ENCODE results near the gene CNTN1. TPM values are rescaled to one million over a fixed set of nuclear protein-coding genes. Genes with fewer than 3 reads are reported as not detected.

The CNTN1 gene
- total RNA-seq, 2 donors from 2014 or later, result not detected

DNA sequence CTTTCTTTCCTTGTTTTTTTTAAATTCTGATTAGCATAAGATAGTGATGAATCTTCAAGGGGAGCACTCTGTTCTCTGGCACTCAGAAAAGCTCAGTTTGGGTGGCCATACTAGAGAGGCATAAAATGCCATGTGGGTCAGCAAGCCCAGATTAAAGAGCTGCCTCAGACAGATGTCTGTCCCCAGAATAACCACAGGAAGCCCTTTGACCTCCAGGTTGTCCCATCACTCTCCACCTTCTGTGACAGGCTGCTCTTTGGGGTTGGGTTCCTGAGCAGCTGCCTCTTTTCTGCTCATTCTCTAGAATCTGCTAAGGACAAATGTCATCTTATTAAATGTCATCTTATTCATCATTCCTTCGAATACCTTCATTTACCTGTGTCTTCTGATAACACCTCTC lies 399.9 kb downstream of the CNTN1 start:
- Mint-ChIP-seq H3K4me1 (ENCODE audit: low read depth in 2 of 2) (no peaks in the 10 kb centered on the region), H3K36me3 (peaks cover 5% of the 10 kb centered on the region), H3K4me3 (no peak overlapping the region), H3K27ac (no peak overlapping the region), H3K27me3 (no peaks in the 10 kb centered on the region), H3K9me3 (peaks cover 20% of the 10 kb centered on the region)
- no peak for DNase-seq (ENCODE audit: low spot score)
- no peak for ATAC-seq

DNA sequence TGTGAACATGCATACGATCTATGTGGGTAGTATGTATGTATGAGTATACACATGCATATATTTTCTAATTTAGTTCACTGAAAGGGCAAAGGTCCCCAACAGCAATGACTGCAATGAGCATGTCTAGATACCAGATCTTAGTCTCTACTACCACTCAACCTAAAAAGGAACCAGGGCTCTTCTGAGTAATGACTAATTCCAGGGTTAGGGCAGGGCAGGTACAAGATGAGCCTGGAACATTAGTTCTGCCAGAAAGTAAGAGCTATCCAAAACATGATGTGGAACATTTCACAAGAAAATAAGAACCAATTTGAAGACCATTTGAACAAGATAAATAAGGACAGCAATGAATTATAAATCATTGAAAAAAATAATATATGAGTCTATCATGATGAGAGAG lies 404.6 kb downstream of the CNTN1 start:
- H3K9me3 Mint-ChIP-seq, result peaks cover 10% of the 10 kb centered on the region
- H3K36me3 Mint-ChIP-seq, result no peaks in the 10 kb centered on the region
- no peak overlapping the region for H3K27ac Mint-ChIP-seq
- ATAC-seq, result no peak
- DNase-seq (ENCODE audit: low spot score), result no peak
- no peaks in the 10 kb centered on the region for H3K27me3 Mint-ChIP-seq
- no peak overlapping the region for H3K4me3 Mint-ChIP-seq
- no peaks in the 10 kb centered on the region for H3K4me1 Mint-ChIP-seq (ENCODE audit: low read depth in 2 of 2)

DNA sequence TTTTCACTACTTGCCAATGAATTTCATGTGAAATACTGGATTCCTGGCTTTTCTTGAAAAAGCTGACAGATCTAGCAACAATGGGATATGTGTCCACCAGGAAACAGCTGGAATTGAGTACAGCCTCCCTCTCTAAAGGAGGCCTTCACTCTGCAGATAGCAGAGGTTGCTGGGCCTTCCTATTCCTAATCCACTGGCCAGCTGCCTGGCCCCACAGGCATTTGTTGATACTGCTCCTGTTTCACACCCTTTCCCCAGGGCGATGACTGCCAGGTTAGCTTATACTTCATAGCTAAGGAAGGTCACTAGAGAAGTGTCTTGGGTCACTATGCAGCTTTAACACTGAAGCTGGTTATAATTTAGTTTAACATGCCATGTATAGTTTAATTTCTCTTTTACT lies 408.3 kb downstream of the CNTN1 start:
- Mint-ChIP-seq H3K9me3 (peaks cover 2% of the 10 kb centered on the region), H3K27me3 (no peaks in the 10 kb centered on the region), H3K4me1 (ENCODE audit: low read depth in 2 of 2) (no peaks in the 10 kb centered on the region), H3K36me3 (no peaks in the 10 kb centered on the region), H3K27ac (no peak overlapping the region), H3K4me3 (no peak overlapping the region)
- no peak for DNase-seq (ENCODE audit: low spot score)
- ATAC-seq, result no peak

DNA sequence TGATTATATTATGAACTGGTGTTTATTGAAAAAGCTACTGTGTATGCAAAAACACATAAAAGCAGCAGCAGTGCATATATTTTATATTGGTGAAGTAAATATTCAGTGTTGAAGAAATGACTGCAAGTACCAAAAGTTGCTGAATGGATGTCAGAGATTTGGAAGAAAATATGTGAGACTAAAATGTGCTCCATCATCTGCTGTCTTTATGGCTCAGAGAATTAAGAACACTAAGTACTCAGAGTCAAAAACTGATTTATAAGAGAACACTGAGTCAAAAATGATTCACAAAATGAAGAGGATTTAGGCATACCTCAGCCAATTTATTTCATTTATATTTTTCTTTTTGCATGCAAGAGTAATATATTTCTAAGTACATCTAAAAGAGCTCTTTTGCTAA lies 409.6 kb downstream of the CNTN1 start:
- DNase-seq (ENCODE audit: low spot score) (no peak), ATAC-seq (no peak)
- Mint-ChIP-seq H3K27me3 (no peaks in the 10 kb centered on the region), H3K27ac (no peak overlapping the region), H3K9me3 (peaks cover 5% of the 10 kb centered on the region), H3K4me3 (no peak overlapping the region), H3K36me3 (no peaks in the 10 kb centered on the region), H3K4me1 (ENCODE audit: low read depth in 2 of 2) (no peaks in the 10 kb centered on the region)

DNA sequence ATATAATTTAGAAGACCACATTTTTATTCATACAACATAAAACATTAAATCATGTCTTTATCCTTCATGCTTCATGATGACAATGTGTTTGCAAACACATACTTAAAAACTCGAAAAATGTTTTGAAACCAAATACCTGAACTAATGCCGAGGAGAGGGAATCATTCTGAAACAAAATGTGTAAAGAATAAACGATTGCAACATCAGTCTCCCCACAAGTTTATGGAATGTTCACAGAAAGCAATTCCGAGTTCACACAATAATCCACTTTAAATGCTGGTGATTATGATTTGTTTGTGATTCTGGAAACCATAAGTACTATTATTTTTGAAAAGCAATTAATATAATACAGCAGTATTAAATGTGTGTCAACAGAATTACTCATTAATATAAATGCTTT lies 411.4 kb downstream of the CNTN1 start:
- Mint-ChIP-seq H3K36me3 (no peaks in the 10 kb centered on the region), H3K27me3 (no peaks in the 10 kb centered on the region)

DNA sequence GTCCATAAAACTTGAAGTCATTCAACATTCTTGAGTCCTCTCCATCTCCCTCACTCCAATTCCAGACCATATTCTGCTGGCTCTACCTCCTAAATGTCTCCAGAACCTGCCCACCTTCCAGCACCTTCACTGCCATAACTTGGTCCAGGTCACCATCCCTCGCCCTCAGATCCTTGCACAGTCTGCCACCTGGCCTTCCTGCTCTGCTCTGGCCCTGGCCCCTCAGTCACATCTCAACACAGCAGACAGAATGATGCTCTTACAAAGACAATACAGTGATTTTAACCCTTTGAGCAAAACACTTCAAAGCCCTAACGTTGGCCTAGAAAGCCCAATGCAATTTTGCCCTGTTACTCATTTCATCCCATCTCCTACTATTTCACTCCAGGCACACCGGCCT lies 414.1 kb downstream of the CNTN1 start:
- H3K36me3 Mint-ChIP-seq, result no peaks in the 10 kb centered on the region

More for the DNA sequence above, 411.4 kb downstream of the CNTN1 start:
- DNase-seq (ENCODE audit: low spot score) (no peak), ATAC-seq (no peak)
- no peak overlapping the region for H3K4me3 Mint-ChIP-seq
- H3K9me3 Mint-ChIP-seq, result peaks cover 12% of the 10 kb centered on the region
- H3K4me1 Mint-ChIP-seq (ENCODE audit: low read depth in 2 of 2), result no peaks in the 10 kb centered on the region
- H3K27ac Mint-ChIP-seq, result no peak overlapping the region

DNA sequence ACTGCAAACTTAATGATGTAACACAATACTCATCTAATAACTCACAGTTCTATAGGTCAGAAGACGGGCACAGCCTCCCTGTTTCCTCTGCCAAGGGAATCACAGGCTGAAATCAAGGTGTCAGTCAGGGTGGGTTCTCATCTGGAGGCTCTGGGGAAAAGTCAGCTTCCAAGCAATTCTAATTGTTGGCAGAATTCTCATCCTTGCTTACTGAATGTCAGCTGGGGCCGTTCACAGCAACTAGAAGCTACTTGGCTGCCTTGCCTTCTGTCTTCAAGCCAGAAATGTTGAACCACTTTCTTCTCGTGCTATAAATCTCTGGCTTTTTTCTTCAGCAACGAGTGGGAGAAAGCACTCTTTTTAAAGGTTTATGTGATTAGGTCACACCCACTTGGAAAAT lies 415.8 kb downstream of the CNTN1 start:
- H3K27me3 Mint-ChIP-seq, result no peaks in the 10 kb centered on the region
- DNase-seq (ENCODE audit: low spot score), result no peak
- no peak overlapping the region for H3K27ac Mint-ChIP-seq
- H3K4me1 Mint-ChIP-seq (ENCODE audit: low read depth in 2 of 2), result no peaks in the 10 kb centered on the region
- no peak for ATAC-seq
- H3K36me3 Mint-ChIP-seq, result no peaks in the 10 kb centered on the region
- no peak overlapping the region for H3K4me3 Mint-ChIP-seq
- H3K9me3 Mint-ChIP-seq, result peaks cover 14% of the 10 kb centered on the region

More for the DNA sequence above, 414.1 kb downstream of the CNTN1 start:
- peaks cover 14% of the 10 kb centered on the region for H3K9me3 Mint-ChIP-seq
- no peak overlapping the region for H3K4me3 Mint-ChIP-seq
- ATAC-seq (no peak), DNase-seq (ENCODE audit: low spot score) (no peak)
- no peaks in the 10 kb centered on the region for H3K4me1 Mint-ChIP-seq (ENCODE audit: low read depth in 2 of 2)
- H3K27me3 Mint-ChIP-seq, result no peaks in the 10 kb centered on the region
- no peak overlapping the region for H3K27ac Mint-ChIP-seq

DNA sequence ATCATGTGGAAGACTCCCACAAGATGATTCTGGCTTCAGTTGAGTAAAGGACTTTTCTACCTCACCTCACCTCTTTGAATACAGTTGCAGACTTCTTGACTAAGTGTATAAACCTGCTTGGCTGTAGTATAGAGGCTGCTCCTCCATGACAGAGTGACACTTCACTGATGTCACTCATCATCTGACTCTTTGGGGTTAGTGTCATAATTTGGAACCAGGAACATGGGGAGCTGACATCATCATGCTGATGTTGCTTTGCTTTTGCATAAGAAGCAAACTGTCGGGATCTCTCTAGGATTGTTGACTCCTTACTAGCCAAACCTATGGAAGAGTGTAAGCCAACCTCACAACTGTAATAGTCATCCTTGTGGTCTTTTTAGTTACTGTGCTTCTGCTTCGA lies 420.7 kb downstream of the CNTN1 start:
- DNase-seq (ENCODE audit: low spot score) (no peak), ATAC-seq (no peak)
- no peak overlapping the region for H3K4me3 Mint-ChIP-seq
- H3K27ac Mint-ChIP-seq, result no peak overlapping the region
- no peaks in the 10 kb centered on the region for H3K27me3 Mint-ChIP-seq
- peaks cover 12% of the 10 kb centered on the region for H3K9me3 Mint-ChIP-seq
- H3K4me1 Mint-ChIP-seq (ENCODE audit: low read depth in 2 of 2), result no peaks in the 10 kb centered on the region
- no peaks in the 10 kb centered on the region for H3K36me3 Mint-ChIP-seq

DNA sequence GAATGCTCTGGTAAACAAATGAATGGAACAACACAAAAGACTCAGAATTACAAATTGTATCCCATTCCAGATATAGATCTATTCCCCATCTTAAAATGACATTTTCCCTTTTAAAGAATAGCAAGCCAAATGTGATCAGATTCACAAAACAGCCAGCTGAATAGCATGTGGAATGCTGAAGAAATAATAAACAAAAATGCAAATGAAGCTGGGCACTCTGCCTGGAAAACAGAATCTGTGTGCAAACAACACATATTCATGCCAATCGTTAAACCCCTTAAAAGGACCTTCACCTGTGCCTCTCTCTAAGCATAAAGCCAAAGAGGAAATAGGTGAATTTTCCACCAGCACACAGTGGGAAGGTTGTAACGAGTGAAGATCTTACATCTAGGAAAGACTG lies 428.0 kb downstream of the CNTN1 start:
- ATAC-seq, result no peak
- H3K9me3 Mint-ChIP-seq, result peaks cover 2% of the 10 kb centered on the region
- H3K4me3 Mint-ChIP-seq, result no peak overlapping the region

DNA sequence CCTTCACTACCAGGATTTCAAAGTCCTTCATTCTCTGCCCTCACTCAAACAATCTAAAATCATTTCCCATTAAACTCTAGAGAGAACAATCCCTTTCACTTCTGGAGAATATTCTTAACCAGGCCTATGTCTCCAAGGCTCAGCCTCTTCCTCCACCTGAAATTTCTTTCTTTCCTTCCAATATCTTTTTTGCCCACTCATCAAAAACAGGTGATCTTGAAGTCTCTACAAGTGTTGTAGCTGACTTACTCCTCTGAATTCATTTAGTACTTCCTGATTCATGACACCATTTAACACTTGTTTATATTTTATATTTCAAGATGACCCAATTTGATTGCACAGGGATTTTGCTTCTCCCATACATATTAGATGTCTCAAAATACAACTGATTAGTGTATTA lies 429.1 kb downstream of the CNTN1 start:
- DNase-seq (ENCODE audit: low spot score) (no peak), ATAC-seq (no peak)
- H3K4me1 Mint-ChIP-seq (ENCODE audit: low read depth in 2 of 2), result no peaks in the 10 kb centered on the region
- no peak overlapping the region for H3K4me3 Mint-ChIP-seq
- H3K27me3 Mint-ChIP-seq, result no peaks in the 10 kb centered on the region
- no peaks in the 10 kb centered on the region for H3K36me3 Mint-ChIP-seq
- peaks cover 2% of the 10 kb centered on the region for H3K9me3 Mint-ChIP-seq
- H3K27ac Mint-ChIP-seq, result no peak overlapping the region

More for the DNA sequence above, 428.0 kb downstream of the CNTN1 start:
- Mint-ChIP-seq H3K4me1 (ENCODE audit: low read depth in 2 of 2) (no peaks in the 10 kb centered on the region), H3K36me3 (no peaks in the 10 kb centered on the region), H3K27me3 (no peaks in the 10 kb centered on the region), H3K27ac (no peak overlapping the region)
- no peak for DNase-seq (ENCODE audit: low spot score)

All from natural killer cell treated with Interleukin-12 subunit alpha and Interleukin-12 subunit beta and Interleukin-15 and Interleukin-18, amount 100 ng/mL, for 72 hours (primary cell).